SK-N-MC (cell line): ENCODE results near the gene RFC5.

Source experiments
- EZH2 ChIP-seq: fragments of 200-600 bp; sonication (generic); IDR thresholded peaks from one replicate; pipeline ENCODE4 v1.6.1; 2017; ENCODE audit warnings: antibody characterized with exemption
- FOXP2 ChIP-seq: optimal IDR thresholded peaks from 2 replicates; pipeline ENCODE3; 2011; ENCODE audit warnings: mild to moderate bottlenecking, moderate library complexity; ENCODE audit not compliant: insufficient read depth; ENCODE audit errors: extremely low read length, control extremely low read depth
- POLR2AphosphoS5 ChIP-seq: IDR thresholded peaks from 2 replicates; pipeline ENCODE4 v1.6.1; 2012; ENCODE audit warnings: mild to moderate bottlenecking, low read depth, low read length, borderline replicate concordance

DNA sequence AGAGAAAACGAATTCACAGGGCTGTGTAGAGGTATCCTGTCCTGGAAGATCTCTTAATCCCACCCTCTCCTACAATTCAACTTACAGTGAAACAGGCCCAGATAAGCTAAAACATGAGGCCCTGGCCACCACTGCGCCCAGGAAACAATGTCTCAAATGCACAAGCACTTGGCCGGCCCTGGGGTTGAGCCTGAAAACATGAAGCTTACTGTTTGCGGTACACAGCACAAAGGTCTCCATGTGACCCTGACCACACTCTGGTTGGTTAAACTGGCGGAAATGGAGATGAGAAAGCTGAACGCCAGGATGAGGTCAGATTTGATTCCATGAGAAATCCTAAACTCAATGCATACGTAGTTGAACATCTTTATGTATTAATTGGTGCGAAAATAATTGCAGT lies 28.1 kb downstream of the RFC5 start:
- TF ChIP-seq POLR2AphosphoS5 (no peak), EZH2 (no peak), FOXP2 (no peak)
